Kasumi-1 (cell line): ENCODE measurements around the gene CCDC70.
"Not testable (repeated sequence)": the region's sequence is repeated elsewhere in the genome, so short reads cannot be mapped to it uniquely, and the experiment has no call there.

Experiments used
- DNase-seq, 2 experiments: peaks; one replicate each; lab custom pipeline; 2025; lab: John Stamatoyannopoulos, UW

Gene CCDC70

DNA sequence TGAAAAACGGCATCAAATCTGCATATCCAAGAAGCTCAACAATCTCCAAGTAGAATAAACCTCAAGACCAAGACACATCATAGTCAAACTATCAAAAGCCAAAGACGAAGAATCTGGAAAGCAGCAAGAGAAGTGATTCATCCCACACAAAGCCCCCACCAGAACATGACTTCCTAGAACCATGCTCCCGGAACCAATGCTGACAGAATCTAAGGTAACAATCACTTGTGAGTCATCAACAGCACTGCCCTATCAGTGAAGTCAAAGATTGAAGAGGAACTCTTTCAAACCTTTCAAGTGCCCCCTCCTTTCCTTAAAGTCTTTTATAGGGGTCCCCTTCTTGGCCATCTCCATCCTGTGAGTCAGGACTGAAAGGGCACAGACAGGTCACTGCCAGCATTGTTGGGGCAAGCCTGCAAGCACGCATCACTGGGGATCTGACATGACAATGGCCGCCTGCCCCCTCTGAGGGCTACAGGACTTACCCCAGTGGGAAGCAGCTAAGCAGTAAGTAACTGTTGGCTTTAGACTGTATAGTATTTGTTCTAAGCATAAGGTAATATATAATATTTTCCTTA, at the start of gene CCDC70:
Gene CCDC70, plus strand, starts transcription at position 247 of the 578 bp plus-strand sequence. CDS start 3,443 bp downstream, outside the sequence.
- no peak for DNase-seq

DNA sequence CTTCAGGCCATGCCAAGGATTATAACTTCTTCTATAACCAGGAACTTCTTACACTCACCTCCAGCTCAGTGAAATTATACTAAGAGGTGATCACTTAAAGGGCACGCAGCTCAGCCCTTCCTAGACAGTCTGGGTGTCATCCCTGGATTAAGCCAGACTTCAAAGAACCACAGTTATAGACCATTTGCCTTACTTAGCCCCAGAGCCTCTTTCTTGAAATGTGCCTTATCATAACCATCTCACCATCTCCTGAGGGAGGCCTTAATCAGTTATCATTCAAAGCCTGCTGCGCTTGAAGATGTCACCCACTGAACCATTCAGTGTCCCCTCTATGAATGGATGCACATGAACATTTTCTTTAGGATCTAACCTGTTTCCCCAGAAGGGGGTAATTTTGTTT, 47.7 kb upstream of the CCDC70 start:
- no peak for DNase-seq

DNA sequence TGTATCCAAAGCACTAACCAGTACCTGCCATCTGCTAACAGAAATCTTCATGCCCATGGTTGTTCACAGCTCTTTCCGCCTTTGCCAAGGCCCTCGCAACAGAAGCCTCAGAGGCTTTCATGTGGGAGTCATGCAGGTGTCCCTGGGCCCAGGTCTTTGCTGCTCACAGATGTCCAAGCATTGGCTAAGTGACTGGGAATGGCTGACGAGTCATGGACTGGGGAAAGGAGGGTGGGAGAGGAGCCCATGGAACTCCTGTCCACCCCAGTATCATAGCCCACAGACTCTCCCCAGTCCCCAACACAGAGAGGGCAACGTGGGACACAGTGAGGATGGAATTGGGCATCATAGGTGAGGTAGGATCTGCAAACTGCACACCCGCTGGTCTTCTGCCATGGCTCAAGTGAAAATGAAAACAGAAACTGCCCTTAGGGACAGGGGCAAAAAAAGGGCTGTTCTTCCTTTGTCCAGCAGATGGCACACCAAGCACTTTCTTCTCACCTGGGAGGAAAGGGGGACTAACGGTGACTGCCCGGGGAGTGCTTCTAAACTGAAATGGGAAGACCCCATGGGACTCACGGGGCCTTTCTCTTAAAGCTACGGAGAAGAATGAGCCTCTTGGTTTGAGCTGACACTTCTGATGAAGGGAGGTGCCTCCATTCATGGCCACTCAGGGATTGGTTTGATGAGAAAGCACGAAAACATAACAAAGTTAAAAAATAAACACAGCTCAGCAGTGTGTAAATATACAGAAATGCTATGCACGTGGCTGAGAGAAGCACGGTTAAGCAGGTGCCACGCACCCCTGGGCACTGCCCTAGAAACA, 46.7 kb upstream of the CCDC70 start:
- DNase-seq = peak; percentile 73 to 74

DNA sequence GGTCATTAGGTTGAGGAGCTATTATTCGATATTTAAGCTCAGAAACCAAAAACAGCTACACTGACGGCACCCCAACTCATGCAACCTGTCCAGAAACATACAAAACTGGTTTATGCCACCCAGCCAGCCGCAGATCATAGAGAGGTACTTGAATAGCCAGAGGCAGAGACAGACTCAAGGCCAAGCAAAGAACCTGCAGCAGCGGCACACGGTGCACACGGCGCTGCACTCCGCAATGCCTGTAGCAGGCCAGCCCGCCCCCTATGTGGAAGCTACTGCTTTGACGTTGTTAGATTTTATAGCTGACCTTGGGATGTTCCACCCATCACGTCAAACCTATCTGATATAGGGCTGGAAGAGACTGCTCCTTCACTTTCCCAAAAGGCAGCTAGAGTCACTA, 45.9 kb upstream of the CCDC70 start:
- DNase-seq = no peak

DNA sequence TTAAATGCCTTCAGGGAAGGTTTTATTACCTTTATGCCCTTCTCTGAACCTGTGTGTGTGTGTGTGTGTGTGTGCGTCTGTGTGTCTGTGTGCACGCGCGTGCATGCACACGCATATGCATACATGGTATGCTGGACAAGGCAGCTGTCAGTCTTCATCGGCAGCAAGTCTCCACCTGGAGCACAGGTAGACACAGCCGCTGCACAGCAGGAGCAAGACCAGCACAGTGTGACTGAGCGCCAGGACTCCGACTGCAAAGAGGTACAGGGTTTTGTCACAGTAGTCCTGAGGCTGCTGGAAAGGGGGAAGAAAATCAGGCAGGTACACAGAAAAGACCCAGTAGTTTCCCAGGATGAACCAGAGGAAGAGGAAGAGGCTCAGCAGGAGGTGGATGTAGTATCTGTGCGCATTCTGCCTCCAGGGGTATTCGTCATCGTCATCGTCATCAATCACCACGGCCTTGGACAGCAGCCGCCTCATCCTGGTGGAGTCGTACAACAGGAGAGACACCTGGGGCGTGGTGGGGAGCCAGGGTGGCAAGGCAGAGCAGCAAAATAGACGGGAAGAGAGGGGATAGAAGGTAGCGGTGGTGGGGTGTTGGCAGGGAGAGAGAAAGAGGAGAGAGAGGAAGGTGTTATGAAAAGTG, 45.0 kb upstream of the CCDC70 start:
- no peak for DNase-seq

DNA sequence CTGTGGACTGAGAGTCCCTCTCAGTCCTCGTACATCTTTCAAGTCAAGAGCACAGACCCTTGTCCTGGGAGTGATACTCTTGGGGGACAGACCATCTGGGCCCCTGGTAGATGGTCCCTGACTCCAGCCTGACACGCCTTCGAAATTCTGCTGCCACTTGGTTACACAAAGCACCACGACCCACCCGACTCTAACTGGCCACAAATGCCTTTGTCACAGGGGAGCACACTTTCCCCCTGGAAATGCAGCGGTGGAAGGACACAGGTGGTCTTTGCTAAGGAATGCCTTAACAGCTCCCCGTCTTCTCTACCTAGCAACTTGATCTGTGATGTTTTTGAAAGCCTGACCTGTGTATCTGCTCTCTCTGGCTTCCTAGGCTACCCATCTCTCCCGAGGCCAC, 44.1 kb upstream of the CCDC70 start:
- no peak for DNase-seq

DNA sequence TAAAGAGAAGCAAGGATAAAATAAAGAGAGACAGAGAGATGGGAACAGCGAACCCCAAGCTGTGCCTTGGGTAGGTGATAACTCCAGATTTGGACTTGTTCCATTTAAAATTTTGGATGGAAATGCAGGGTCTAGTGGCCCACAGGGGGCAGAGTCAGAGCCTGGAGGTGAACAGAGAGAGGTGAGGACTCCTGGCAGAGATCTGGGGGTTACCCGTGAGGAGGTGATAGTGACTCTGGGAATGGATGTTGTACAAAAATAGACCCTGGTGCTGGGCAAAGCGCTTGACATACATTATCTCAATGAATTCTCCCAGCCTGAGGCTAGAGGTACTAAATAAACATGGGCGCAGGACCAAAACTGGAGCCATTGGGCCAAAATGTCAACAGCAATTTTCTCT, 43.5 kb upstream of the CCDC70 start:
- no peak for DNase-seq

DNA sequence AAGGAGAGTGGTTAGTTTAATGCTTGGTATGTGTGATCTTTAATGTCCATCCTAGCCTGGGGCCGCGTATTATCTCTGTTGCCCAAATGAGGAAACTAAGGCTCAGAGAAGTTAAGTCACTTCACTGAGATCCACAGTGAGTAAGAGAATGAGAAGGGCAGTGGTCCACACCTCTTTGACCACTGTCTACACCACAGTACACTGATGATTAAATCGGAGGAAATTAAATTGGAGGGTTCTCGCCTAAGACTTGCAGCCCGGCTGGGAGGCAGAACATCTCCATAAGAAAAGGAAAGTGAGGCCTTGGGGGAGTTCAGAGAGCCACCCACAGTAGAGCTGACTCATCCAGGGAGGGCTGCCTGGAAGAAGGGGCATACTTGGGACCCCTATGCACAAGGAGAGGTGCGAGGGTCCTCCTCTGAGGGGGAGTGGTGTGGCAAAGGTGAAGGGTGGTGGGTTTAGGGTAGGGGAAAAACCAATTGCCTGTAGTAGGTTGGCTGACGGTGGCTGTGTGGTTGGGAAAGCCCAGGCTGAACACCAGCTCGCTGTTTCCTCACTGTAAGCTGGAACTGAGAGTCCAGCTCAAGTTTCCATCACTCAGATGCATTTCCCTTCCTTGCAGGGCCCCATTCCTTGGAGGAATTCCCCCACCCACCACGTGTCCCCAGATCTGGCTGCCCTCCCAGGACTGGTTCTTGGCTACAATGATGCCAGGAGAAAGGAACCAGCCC, 42.8 kb upstream of the CCDC70 start:
- DNase-seq = no peak

DNA sequence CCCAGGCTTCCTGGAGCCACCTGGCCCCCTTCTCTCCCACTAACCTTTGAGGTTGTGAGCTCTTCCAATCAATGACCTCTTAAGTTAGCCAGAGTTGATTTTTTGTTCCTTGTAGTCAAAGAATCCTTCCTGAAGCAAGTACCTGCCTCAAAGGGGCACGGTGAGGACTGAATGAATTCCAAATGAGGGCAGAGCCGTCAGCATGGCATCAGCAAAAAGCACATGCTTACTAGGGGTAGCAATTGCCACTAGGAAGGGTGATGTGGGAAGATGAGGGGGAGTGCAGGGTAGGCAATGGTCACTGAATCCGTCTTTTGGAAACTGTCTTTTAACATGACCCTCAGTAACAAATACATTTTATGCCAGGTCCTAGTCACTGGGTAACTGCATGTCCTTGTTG, 42.2 kb upstream of the CCDC70 start:
- no peak for DNase-seq

DNA sequence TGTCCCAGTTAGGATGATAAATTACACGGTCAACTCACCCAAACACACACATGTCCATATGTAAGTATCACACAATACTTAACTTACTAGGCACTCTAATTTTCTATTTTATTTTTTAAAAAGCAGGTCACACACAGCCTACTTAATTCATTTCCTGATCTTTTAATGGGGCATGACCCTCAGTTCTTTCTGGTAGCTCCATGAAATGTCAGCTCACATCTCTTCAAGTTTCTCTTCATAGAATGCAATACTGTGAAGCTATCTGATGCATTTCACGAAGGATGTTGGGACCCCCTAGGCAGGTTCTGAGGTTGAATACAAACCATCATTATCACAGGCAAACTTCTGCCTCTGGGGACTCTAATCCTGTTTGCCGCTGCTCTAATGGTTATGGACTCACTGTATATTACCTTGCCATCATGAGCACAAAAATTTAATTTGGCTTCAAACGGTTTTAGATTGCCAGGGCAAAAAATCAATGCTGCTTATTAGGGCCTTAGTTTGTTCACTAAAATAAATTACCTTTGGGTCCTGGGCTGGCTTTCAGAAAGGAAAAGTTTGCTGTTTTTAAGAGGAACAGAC, 41.7 kb upstream of the CCDC70 start:
- DNase-seq = no peak

DNA sequence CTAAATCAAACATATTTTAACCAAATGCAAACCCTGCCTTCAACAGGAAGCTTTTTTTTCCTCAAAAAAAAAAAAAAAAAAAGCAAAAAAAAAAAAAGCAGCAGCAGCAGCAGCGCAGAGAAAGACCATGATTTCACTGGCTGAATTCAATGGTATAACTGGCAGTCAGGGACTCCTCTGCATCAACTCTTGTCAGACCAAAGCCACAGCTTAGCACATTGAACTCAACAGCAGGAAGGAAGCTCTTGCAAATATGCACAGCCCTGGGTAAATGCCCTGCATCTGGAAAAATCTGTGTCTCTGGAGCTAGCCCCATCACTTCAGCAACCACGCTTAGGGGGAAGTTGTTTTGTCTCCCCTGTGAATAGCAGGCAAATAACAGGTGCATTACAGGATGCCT, 40.2 kb upstream of the CCDC70 start:
- DNase-seq = peak; percentile 96

DNA sequence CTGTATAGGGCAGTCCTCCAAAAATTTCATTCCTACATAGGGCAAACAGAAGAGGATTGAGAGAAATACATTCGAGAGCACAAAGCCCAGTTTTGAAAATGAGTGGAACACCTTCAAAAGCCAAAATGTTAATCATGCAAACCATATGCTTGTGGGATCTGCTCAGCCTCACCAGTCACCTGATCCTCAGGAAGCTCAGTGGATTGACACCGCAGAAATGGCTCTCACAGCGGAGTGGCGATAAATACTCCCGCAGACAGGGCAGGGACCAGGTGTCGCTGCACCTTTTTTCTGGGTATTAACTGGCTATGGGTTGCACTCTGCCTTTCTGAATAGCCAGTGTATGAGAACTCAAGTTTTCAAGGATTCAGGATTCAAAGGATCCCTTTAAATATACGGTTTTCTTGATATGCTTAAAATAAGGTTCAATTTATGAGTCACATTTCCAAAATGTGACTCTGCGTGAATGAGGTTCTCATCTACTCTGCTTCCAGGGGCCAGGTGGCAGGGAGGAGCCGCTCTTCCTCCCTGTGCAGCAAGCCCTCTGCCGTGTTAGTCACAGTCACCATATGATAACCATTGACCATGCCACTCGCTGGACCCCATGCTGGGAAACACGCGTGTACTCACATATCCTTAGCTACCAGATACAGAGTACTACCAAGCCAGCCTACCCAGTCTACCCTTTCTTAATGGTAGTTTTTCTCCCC, 39.5 kb upstream of the CCDC70 start:
- no peak for DNase-seq

DNA sequence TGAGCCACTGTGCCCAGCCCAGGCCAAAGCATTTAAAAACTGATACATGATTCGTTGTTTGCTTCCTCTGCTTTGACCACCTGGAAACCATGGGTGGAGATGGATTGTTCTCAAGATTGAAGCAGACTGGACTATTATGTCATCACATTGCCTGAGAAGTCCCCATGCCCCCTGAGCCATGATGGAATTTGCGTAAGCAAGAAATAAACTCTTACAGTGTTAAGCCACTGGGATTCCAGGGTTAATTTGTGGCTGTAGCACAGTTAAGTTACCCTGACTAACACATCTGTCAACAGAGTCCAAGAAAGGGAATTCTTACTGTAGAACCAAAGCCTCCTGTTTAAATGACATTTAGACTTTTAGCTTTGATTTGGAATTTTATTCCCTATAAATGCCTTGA, 38.4 kb upstream of the CCDC70 start:
- no peak for DNase-seq

DNA sequence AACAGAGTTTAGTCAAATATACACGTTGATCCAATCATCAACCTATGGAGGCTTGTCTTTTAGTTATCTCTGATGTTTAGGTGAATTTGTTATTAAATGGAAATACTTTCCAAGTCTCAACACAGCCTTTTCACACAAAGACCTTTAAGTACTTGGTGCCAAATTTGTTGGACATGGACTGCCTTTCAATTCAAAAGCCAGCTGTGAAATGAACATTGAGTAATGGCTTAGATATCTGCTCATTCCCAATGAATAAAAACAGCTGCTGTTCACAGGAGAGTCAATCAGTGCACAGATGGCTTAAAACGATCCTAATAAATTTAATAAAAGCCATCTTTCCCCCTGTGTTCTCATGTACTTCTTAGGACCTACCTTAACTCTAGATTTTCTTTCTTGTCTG, 37.9 kb upstream of the CCDC70 start:
- DNase-seq = no peak

DNA sequence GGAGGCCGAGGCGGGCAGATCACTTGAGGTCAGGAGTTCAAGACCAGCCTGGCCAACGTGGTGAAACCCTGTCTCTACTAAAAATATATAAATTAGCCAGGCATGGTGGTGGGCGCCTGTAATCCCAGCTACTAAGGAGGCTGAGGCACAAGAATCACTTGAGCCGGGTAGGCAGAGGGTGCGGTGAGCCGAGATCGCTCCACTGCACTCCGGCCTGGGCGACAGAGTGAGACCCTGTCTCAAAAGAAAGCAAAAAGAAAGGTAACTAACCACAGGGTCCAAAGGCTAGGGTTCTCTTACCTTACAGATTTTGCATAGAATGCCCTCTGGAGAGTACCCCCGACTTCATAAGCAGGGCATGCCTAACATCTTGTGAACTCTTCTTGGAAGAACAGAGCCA, 37.1 kb upstream of the CCDC70 start:
- DNase-seq = not testable (repeated sequence)

DNA sequence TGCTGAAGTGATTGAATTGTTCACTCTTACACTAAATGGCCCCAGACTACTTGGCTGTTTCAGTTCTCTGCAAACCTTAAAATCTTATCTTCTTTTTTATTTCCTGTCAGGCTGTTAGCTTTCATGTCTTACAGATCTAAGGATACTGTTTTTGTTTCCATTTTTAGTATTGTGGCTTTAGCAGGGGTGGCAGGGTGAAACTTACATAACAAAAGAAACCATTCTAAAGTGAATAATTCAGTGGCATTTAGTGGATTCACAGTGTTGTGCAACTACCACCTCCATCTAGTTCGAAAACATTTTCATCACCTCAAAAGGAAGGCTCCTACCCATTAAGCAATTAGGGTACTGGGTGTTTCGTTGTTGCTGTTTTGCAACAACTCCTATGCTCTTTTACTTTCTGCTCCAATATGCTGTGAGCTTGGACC, 36.6 kb upstream of the CCDC70 start:
- peak; percentile 80 to 83 for DNase-seq

DNA sequence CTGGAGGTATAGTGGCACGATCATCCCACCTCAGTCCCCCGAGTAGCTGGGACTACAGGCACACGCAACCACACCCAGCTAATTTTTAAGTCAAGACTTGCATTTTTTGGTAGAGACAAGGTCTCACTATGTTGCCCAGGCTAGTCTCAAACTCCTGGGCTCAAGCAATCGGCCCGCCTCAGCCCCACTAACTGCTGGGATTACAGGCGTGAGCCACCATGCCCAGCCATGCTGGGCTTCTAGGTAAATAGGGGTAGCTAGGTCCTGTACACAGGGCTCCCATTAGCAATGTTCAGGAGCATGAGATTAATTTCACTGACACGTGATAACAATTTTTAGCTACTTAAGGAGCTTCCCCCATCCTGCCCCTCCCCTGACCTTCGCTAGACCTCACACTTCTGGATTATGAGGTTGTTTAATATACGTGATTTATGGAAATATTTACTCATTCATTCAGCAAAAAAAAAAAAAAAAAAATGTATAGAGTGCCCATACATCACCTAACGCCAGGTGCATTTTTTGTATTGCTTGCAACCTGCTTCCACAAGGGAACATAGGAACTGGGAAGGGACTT, 36.0 kb upstream of the CCDC70 start:
- DNase-seq = no peak

DNA sequence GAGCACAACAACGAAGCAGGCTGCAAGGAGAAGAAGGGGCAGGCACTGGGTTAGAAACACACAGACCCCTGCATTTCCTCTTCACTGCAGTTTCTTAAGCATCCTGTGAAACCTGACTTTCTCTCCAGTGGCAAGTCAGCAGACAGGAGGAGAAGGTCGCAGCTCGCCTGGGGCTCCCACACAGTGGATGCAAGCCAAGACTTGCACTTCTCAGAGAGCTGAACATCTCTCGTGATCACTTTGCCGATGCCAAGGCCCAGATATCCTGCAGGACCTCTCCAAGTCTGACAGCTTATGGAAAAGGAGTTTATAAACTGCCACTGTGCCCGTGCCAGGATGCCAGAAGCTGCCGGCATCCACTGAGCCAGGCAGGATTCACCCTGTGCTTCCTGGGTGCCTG, 35.2 kb upstream of the CCDC70 start:
- DNase-seq = peak; percentile 44 to 65

DNA sequence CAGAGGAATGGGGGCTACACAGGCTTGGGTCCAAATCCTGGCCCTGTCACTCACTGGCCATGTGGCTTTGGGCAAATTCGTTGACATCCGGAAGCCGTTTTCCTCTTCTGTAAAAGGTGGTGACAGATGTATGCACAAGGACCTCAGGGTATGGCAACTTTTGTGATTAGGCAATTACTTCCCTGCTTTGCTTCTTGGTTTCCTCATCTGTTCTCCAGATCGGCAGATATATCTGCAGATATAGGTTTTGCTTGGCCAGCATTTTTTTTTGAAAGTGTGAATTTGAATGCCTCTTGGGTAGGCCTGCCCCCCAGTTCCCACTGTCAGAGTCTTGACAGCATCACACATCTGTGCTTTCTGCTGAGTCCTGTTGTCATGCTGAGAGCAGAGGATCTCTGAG, 34.5 kb upstream of the CCDC70 start:
- DNase-seq = peak; percentile 93 to 95

DNA sequence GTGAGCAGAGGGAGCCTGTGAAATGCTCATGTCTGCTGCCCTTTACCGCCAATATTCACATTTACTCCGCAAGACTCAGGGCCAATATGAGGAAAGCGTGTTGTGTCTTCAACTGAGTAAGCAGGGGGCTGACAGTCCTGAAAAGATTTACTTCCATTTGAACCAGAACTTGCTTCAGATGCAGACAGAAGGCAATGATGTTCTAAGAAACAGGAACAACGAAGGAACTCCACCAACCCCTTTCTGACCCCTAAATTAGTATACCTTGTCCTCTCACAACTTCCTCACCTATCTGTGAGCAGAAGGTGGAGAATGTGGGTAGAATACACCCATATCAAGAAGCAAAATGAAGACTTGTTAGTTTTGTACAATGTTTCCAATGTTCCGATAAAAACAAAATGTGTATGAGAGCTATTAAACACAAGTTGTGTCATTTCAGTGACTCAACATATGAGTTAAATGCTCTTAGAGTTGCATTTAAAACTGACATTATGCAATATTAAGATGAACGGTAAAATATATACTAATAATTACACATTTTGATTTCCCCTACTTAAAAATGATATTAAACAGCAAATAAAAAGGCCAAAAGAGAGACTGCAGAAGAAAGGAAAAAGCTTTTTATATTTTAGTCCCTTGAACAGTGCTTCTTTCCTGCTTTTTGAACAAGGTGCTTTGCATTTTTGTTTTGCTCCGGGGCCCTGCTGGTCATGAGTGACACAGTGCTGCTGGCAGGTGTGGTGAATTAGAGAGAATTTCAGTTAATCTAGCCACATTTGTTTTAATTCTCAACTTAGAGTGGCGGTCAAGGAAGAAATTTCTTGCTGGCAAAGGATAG, 32.8 kb upstream of the CCDC70 start:
- no peak for DNase-seq
